ENCODE results near the gene CDH4.

- TF ChIP-seq, protein P1, sequence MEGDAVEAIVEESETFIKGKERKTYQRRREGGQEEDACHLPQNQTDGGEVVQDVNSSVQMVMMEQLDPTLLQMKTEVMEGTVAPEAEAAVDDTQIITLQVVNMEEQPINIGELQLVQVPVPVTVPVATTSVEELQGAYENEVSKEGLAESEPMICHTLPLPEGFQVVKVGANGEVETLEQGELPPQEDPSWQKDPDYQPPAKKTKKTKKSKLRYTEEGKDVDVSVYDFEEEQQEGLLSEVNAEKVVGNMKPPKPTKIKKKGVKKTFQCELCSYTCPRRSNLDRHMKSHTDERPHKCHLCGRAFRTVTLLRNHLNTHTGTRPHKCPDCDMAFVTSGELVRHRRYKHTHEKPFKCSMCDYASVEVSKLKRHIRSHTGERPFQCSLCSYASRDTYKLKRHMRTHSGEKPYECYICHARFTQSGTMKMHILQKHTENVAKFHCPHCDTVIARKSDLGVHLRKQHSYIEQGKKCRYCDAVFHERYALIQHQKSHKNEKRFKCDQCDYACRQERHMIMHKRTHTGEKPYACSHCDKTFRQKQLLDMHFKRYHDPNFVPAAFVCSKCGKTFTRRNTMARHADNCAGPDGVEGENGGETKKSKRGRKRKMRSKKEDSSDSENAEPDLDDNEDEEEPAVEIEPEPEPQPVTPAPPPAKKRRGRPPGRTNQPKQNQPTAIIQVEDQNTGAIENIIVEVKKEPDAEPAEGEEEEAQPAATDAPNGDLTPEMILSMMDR (IDR thresholded peaks at IDR 0.05): no peak
- no peak for TF ChIP-seq ZFX (IDR thresholded peaks at IDR 0.05; ENCODE audit: borderline replicate concordance)
These were observed 89.5 kb downstream of the CDH4 start for GRCh38 chr20:61341605-61342004.
